Heart right ventricle (tissue), 16 donors: Measurements from ENCODE around the gene GGT1. TPM values are rescaled to one million over a fixed set of nuclear protein-coding genes. Genes with fewer than 3 reads are reported as not detected.
A peak's percentile ranks its signal among the peaks of the same experiment; 100 is the strongest.
"Not testable (repeated sequence)": the region's sequence is repeated elsewhere in the genome, so short reads cannot be mapped to it uniquely, and the experiment has no call there.

Source experiments
- ATAC-seq, 8 donors: fragments of 200-7000 bp; cut with Tn5 transposase; one replicate each; pipeline ENCODE4 v1.9.1; 2020; ENCODE audit warnings: mild to moderate bottlenecking in 8 of 8, moderate library complexity in 8 of 8, moderate number of reproducible peaks in 1 of 8
- DNase-seq, 2 donors: peaks; one replicate each; pipeline ENCODE4 v3.0.0-alpha.2; 2020
- H3K27ac ChIP-seq, 10 donors: fragments of 200-600 bp; sonication (generic) in 2 of 10; one replicate each; pipeline versions ENCODE4 v1.5.0 to v1.8.0; 2020 to 2022; ENCODE audit warnings: mild to moderate bottlenecking in 3 of 10
- H3K27me3 ChIP-seq, 7 donors: fragments of 200-600 bp; one replicate each; pipeline ENCODE4 v1.8.0; 2021 to 2022; ENCODE audit warnings: mild to moderate bottlenecking in 2 of 7
- H3K36me3 ChIP-seq, 9 donors: fragments of 200-600 bp; sonication (generic) in 1 of 9; one replicate each; pipeline versions ENCODE4 v1.5.0 to v1.8.0; 2020 to 2022; ENCODE audit warnings: mild to moderate bottlenecking in 2 of 9
- H3K4me1 ChIP-seq, 9 donors: fragments of 200-600 bp; sonication (generic) in 1 of 9; one replicate each; pipeline versions ENCODE4 v1.5.0 to v1.8.0; 2020 to 2022; ENCODE audit warnings: mild to moderate bottlenecking in 4 of 9
- H3K4me3 ChIP-seq, 10 donors: fragments of 200-600 bp; sonication (generic) in 2 of 10; one replicate each; pipeline versions ENCODE4 v1.5.0 to v1.8.0; 2020 to 2022; ENCODE audit warnings: mild to moderate bottlenecking in 7 of 10, moderate library complexity in 2 of 10
- H3K9me3 ChIP-seq, 11 donors: fragments of 200-600 bp in 10 of 11; sonication (generic) in 2 of 11; one replicate each; pipeline versions ENCODE4 v1.5.0 to v1.8.0; 2013 to 2022; ENCODE audit warnings: mild to moderate bottlenecking in 2 of 11, control low read depth in 1 of 11, moderate library complexity in 1 of 11
- CTCF ChIP-seq, 9 donors: fragments of 200-600 bp; sonication (generic) in 2 of 9; IDR thresholded peaks; one replicate each; pipeline versions ENCODE4 v1.5.0 to v1.8.0; 2021 to 2022; ENCODE audit warnings: antibody characterized with exemption in 9 of 9, mild to moderate bottlenecking in 5 of 9, moderate library complexity in 1 of 9
- WGBS, 2 donors: extraction: QIAGEN DNeasy Blood & Tissue Kit; methylation state at CpG; one replicate each; pipeline ENCODE4 v1.1.7; 2013; ENCODE audit warnings: inconsistent platforms in 1 of 2; 5-methylcytosine and 5-hydroxymethylcytosine counted together
- intact Hi-C, 10 donors: fragments of 100-400 bp; cut with DNase I; formaldehyde crosslinking; loops; one replicate each; pipeline versions ENCODE4 v1.11.1 to v1.14.2; 2022
- long read RNA-seq, 3 donors: library from polyadenylated mRNA; unstranded; transcript quantifications; one replicate each; pipeline ENCODE4 v2.0.0, GENCODE V29; 2020 to 2021
- polyA plus RNA-seq, 2 donors: library from polyadenylated mRNA; stranded (reverse); fragments of 200-250 nt; gene quantifications; one replicate each; pipeline ENCODE4 v1.2.3, GENCODE V29; 2013
- total RNA-seq, 10 donors: library from RNA; stranded (reverse); fragmentation: NEBNext Ultra II Directional in 3 of 10; extraction: Animal tissue kit (Norgen Biotek cat#: 25700) in 3 of 10; gene quantifications; one replicate each; pipeline versions ENCODE4 v1.2.1 to v1.2.4, GENCODE V29; 2021 to 2023
- donor health status: Arrhythmogenic right ventricular cardiomyopathy.
- donor health status: ischemic (EF 13 %, LVEDD 7.1; RV severe dilation, severe dysfunction).
- donor health status: healthy with polysubstance abuse.
- donor health status: DM: no; HTN: yes; CAD: no.
- donor health status: DM: no; HTN: no; CAD: no.
- donor health status: ischemic (EF 25% LVEDD 6.9; RV normal size, moderate dysfunction).
- donor health status: ischemic (EF 25% LVEDD 5.7; RV mildly dilated, moderate dysfunction).
- donor health status: healthy.
- donor health status: DM: yes; HTN: yes; CAD: no.
- donor health status: Ischemic cardiomyopathy.
- donor health status: ischemic (EF 35%, LVEDD 5.7; RV mildly dilated, moderate dysfunction).
- donor health status: nonischemic (EF 11% LVEDD 7.7; RV severe dilation, severe dysfunction).
- donor health status: DM: yes; HTN: yes; CAD: no.
- donor health status: PGD.
- donor health status: ischemic (EF 29% LVEDD 5.4; RV normal size, mild dysfunction).
- donor health status: nonischemic (EF 23%, LVEDD 6.1; RV moderate dilation, normal function).

GGT1 gene
- total RNA-seq: 1 to 10 TPM in 7 of 10 donors, under 1 TPM in 3; 0.51 to 3.5 (median 1.1) TPM
- polyA plus RNA-seq: 1 to 10 TPM in 1 of 2 donors, under 1 TPM in 1; 0.94 to 4.0 TPM
- long read RNA-seq, donor 1, partial matches to known transcripts: 0 of 3 reads
- long read RNA-seq, donor 1, other reads (novel, unspliced or antisense): 1 of 3 reads
- long read RNA-seq, donor 2, partial matches to known transcripts: 0 of 2 reads
- long read RNA-seq, donor 2, other reads (novel, unspliced or antisense): 2 of 2 reads
- long read RNA-seq, donor 3, partial matches to known transcripts: 1 of 2 reads
- long read RNA-seq, donor 3, other reads (novel, unspliced or antisense): 1 of 2 reads

- DNase-seq, ATAC-seq, H3K4me3 ChIP-seq, H3K27ac ChIP-seq, H3K27me3 ChIP-seq, H3K36me3 ChIP-seq, H3K9me3 ChIP-seq, intact Hi-C loops: not testable (repeated sequence)
- H3K4me1 ChIP-seq: peaks cover 0 to 30% (median 8%) of the 10 kb centered on the region in 9 donors
- WGBS, 2 donors: 73 to 75% methylated on average over 21 to 22 of the region's 22 CpGs
These were observed at the start of gene GGT1 for GRCh38 chr22:24602847-24603769. TSS of gene GGT1 (plus strand) at chr22:24603193. CDS start at chr22:24611082, 7,889 bp downstream.

- WGBS, 2 donors: 29 to 35% methylated on average over 12 of the region's 12 CpGs
- peak; percentile 33 to 39 for DNase-seq
- Histone ChIP-seq H3K9me3 (no peaks in the 10 kb centered on the region), H3K4me1 (peaks cover 7 to 76% (median 69%) of the 10 kb centered on the region in 9 donors), H3K36me3 (peaks cover 0 to 36% (median 11%) of the 10 kb centered on the region in 9 donors), H3K4me3 (peak overlapping the region; percentile 68 to 100 (median 92)), H3K27ac (peak overlapping the region; percentile 84 to 99 (median 98)), H3K27me3 (no peaks in the 10 kb centered on the region)
- ATAC-seq: peak in 3 of 8 donors; percentile 0 to 5 (median 1)
- no peak for TF ChIP-seq CTCF (IDR thresholded peaks at IDR 0.05)
- intact Hi-C loops: loop anchor here in 1 of 10 donors (10.0 kb wide), 1 partner anchor 639 kb away; no protein-coding TSS in a partner anchor
These were observed 49.2 kb upstream of the GGT1 start for GRCh38 chr22:24553597-24554312.

- ATAC-seq (peak in 2 of 8 donors; percentile 0 to 27), DNase-seq (no peak)
- TF ChIP-seq CTCF (IDR thresholded peaks at IDR 0.05): no peak
- no peaks in the 10 kb centered on the region for H3K27me3 ChIP-seq
- H3K9me3 ChIP-seq: no peaks in the 10 kb centered on the region
- H3K27ac ChIP-seq: peak within 1 kb of the TSS; percentile 94 to 99 (median 98)
- WGBS, 2 donors: 0 to 1% methylated on average over 64 of the region's 64 CpGs
- intact Hi-C loops: loop anchor here in 1 of 10 donors (10.0 kb wide), 1 partner anchor 640 kb away; no protein-coding TSS in a partner anchor
- H3K4me3 ChIP-seq: peak within 1 kb of the TSS; percentile 68 to 100 (median 92)
- H3K4me1 ChIP-seq: peaks cover 7 to 76% (median 70%) of the 10 kb centered on the region in 9 donors
- H3K36me3 ChIP-seq: peaks cover 0 to 37% (median 11%) of the 10 kb centered on the region in 9 donors
These were observed 48.5 kb upstream of the GGT1 start, which contains the start of gene GUCD1 for GRCh38 chr22:24554313-24555164. TSS of gene GUCD1 (minus strand) at chr22:24555138. CDS start at chr22:24554991, 147 bp downstream.
